ENCODE data around the gene CAPZA1. TPM values are rescaled to one million over a fixed set of nuclear protein-coding genes. Genes with fewer than 3 reads are reported as not detected.
"Not testable (repeated sequence)": the region's sequence is repeated elsewhere in the genome, so short reads cannot be mapped to it uniquely, and the experiment has no call there.

Gene CAPZA1
- total RNA-seq, 1 donor from 2014 or later, result 171 TPM

- no peaks in the 10 kb centered on the region for H3K36me3 ChIP-seq (ENCODE audit: insufficient read depth, low read length)
These were observed 17.9 kb downstream of the CAPZA1 start for GRCh38 chr1:112637254-112638109.

GRCh38 chr1:112638110-112638428, 18.4 kb downstream of the CAPZA1 start:
- Histone ChIP-seq H3K4me3 (ENCODE audit: insufficient read depth, low read depth, low read length) (no peak overlapping the region), H3K4me1 (ENCODE audit: insufficient read depth, low read length) (peaks cover 14% of the 10 kb centered on the region), H3K79me2 (ENCODE audit: insufficient read depth, low read length) (peaks cover 88% of the 10 kb centered on the region), H3K27ac (ENCODE audit: low read depth, low read length) (no peak overlapping the region), H3K9ac (ENCODE audit: low read length) (no peak overlapping the region), H2AFZ (ENCODE audit: low read depth, low read length) (no peak overlapping the region), H3K27me3 (ENCODE audit: insufficient read depth, low read length) (no peaks in the 10 kb centered on the region), H3K36me3 (ENCODE audit: insufficient read depth, low read length) (no peaks in the 10 kb centered on the region), H4K20me1 (ENCODE audit: insufficient read depth, low read length) (peaks cover 68% of the 10 kb centered on the region), H3K4me2 (ENCODE audit: low read length) (no peak overlapping the region), H3K9me3 (ENCODE audit: insufficient read depth, low read depth, low read length) (no peaks in the 10 kb centered on the region)
- H3K27ac Mint-ChIP-seq (ENCODE audit: unreplicated experiment), result no peak overlapping the region
- no peak overlapping the region for H3K4me3 Mint-ChIP-seq (ENCODE audit: unreplicated experiment)
- H3K27me3 Mint-ChIP-seq (ENCODE audit: low read depth, unreplicated experiment), result no peaks in the 10 kb centered on the region
- FAIRE-seq (no peak), DNase-seq (ENCODE audit: low read depth) (no peak)
- TF ChIP-seq CTCF (IDR thresholded peaks at IDR 0.05; ENCODE audit: insufficient read depth, low read depth, low read length), result no peak
- TF ChIP-seq EZH2 (IDR thresholded peaks at IDR 0.05; ENCODE audit: insufficient read depth, low read length), result no peak
- H3K36me3 Mint-ChIP-seq (ENCODE audit: low read depth, unreplicated experiment), result peaks cover under 1% of the 10 kb centered on the region
- no peaks in the 10 kb centered on the region for H3K9me3 Mint-ChIP-seq (ENCODE audit: unreplicated experiment)
- peaks cover 31% of the 10 kb centered on the region for H3K4me1 Mint-ChIP-seq (ENCODE audit: low read depth, unreplicated experiment)

More at GRCh38 chr1:112637254-112638109, 17.9 kb downstream of the CAPZA1 start:
- peak overlapping the region; percentile 36 for H3K4me2 ChIP-seq (ENCODE audit: low read length)
- H3K4me3 ChIP-seq (ENCODE audit: insufficient read depth, low read depth, low read length), result no peak overlapping the region
- Mint-ChIP-seq H3K9me3 (ENCODE audit: unreplicated experiment) (no peaks in the 10 kb centered on the region), H3K27me3 (ENCODE audit: low read depth, unreplicated experiment) (no peaks in the 10 kb centered on the region), H3K36me3 (ENCODE audit: low read depth, unreplicated experiment) (peaks cover 2% of the 10 kb centered on the region), H3K27ac (ENCODE audit: unreplicated experiment) (peak overlapping the region; percentile 66), H3K4me1 (ENCODE audit: low read depth, unreplicated experiment) (peaks cover 32% of the 10 kb centered on the region), H3K4me3 (ENCODE audit: unreplicated experiment) (no peak overlapping the region)
- peaks cover 88% of the 10 kb centered on the region for H3K79me2 ChIP-seq (ENCODE audit: insufficient read depth, low read length)
- DNase-seq (ENCODE audit: low read depth) (peak; percentile 29), FAIRE-seq (no peak)
- peaks cover 14% of the 10 kb centered on the region for H3K4me1 ChIP-seq (ENCODE audit: insufficient read depth, low read length)
- no peak overlapping the region for H2AFZ ChIP-seq (ENCODE audit: low read depth, low read length)
- peaks cover 68% of the 10 kb centered on the region for H4K20me1 ChIP-seq (ENCODE audit: insufficient read depth, low read length)
- no peak for TF ChIP-seq CTCF (IDR thresholded peaks at IDR 0.05; ENCODE audit: insufficient read depth, low read depth, low read length)
- TF ChIP-seq EZH2 (IDR thresholded peaks at IDR 0.05; ENCODE audit: insufficient read depth, low read length), result no peak
- no peaks in the 10 kb centered on the region for H3K27me3 ChIP-seq (ENCODE audit: insufficient read depth, low read length)
- H3K9me3 ChIP-seq (ENCODE audit: insufficient read depth, low read depth, low read length), result no peaks in the 10 kb centered on the region
- peak overlapping the region; percentile 40 for H3K27ac ChIP-seq (ENCODE audit: low read depth, low read length)
- no peak overlapping the region for H3K9ac ChIP-seq (ENCODE audit: low read length)

GRCh38 chr1:112640437-112640836, 20.8 kb downstream of the CAPZA1 start:
- not testable (repeated sequence) for H2AFZ ChIP-seq (ENCODE audit: low read depth, low read length); H3K9me3 ChIP-seq (ENCODE audit: insufficient read depth, low read depth, low read length); DNase-seq (ENCODE audit: low read depth); H3K27me3 ChIP-seq (ENCODE audit: insufficient read depth, low read length); H3K27me3 Mint-ChIP-seq (ENCODE audit: low read depth, unreplicated experiment); H3K27ac Mint-ChIP-seq (ENCODE audit: unreplicated experiment); H3K4me2 ChIP-seq (ENCODE audit: low read length); H3K9me3 Mint-ChIP-seq (ENCODE audit: unreplicated experiment); H3K36me3 ChIP-seq (ENCODE audit: insufficient read depth, low read length); H3K27ac ChIP-seq (ENCODE audit: low read depth, low read length); H3K4me3 ChIP-seq (ENCODE audit: insufficient read depth, low read depth, low read length); H3K4me3 Mint-ChIP-seq (ENCODE audit: unreplicated experiment); H3K36me3 Mint-ChIP-seq (ENCODE audit: low read depth, unreplicated experiment); H3K9ac ChIP-seq (ENCODE audit: low read length); FAIRE-seq
- Histone ChIP-seq H4K20me1 (ENCODE audit: insufficient read depth, low read length) (peaks cover 68% of the 10 kb centered on the region), H3K4me1 (ENCODE audit: insufficient read depth, low read length) (peaks cover 14% of the 10 kb centered on the region), H3K79me2 (ENCODE audit: insufficient read depth, low read length) (peaks cover 88% of the 10 kb centered on the region)
- H3K4me1 Mint-ChIP-seq (ENCODE audit: low read depth, unreplicated experiment), result peaks cover 22% of the 10 kb centered on the region
